ENCODE data around the gene EIF3F.

Gene EIF3F

DNA sequence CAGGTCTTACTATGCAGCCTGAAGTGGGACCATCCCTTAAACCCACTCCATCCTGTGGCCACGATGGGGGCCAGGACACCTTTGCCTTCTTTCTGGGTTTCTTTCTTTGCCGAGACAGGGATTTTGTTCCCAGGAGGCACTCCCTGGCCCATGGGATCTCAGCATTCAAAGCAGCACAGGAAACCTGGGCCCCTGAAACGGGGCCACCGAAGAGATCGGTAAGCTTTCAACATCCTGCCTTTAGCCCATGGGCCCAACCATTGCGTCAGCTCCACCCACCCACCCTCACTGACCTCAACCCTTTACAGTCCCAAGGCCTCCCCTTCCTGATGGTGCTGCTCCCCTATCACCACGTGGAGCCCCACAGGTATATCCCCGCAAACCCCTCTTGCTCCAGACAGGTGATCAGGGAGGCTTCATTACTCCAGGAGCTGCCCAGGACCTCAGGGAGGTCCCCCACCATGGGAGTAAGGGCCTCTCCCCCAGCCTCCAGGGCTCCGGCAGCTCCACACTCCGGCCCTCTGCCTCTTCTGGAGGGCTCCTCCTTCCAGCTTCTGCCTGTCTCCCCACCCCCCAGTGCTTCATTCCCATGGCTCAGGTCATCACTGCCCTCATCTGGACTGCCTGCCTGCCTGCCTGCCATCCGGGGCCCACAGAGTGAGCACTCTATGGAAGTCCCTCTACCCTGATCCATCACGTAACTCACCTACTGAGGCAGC lies 51.8 kb downstream of the EIF3F start:
- no peak for DNase-seq (ENCODE audit: low read depth in 2 of 2)

DNA sequence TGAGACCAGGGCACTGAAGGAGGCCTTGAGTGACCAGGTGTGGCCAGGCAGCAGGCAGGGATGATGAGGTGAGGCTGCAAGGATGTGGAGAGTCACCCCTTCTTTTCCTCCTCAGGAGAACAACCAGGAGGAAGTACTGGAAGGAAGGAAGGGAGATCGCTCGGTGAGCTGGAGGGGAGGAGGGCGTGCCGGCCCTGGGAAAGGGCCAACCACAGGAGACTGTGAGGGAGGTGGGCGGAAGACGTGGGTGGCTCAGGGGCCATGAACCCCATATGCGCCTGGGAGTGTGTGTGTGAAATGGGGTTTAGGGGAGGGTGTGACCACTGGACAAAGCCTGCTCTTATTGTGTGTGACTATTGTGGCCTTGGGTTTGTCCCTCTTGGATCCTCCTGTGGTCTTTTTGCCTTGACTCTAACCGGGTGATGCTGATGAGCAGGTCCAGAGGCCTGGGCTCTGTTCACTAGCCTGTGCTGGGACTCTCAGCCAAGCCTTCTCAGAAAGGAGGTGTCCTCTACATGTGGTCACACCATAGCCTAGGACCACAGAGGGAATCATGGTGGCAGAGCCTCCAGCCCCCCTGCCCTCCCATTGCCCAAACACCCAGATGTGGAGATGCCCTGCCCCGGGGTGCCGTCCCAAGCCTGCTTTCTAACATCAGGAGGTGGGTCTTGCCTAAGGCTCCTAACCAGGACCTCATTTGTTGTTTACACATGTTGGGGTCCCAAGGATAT lies 52.6 kb downstream of the EIF3F start:
- DNase-seq (ENCODE audit: low read depth in 2 of 2) = no peak

DNA sequence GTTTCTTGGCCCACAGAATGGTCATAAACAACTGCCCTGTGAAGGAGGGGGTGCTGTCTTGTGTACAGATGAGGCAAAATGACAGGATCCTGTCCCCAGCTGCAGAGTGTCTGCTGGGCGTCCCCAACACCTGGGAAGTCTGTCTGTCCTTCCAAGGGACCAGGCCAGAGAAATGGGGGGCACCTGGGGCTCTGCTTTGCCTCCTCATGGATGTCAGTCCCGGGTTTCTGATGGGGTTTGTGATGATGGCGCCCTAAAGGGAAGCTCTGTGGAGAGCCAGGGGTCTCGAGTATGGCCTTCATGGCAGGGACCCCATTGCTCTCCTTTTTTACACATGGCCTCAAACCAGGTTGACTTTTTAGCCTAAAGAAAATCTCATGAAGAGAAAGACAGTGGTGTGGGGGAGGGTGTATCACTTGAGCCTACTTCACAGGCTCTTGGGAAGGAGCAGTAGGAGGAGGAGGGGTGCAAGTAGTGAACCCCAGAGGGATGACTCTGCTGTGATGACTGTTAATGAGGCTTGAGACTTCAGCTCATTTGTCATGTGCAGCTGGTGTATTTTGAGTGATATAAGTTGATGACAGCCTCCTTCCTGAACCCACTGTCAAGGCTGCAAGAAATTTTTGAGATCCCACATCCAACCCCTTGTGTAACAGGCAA lies 53.3 kb downstream of the EIF3F start:
- DNase-seq (ENCODE audit: low read depth in 2 of 2) = no peak

DNA sequence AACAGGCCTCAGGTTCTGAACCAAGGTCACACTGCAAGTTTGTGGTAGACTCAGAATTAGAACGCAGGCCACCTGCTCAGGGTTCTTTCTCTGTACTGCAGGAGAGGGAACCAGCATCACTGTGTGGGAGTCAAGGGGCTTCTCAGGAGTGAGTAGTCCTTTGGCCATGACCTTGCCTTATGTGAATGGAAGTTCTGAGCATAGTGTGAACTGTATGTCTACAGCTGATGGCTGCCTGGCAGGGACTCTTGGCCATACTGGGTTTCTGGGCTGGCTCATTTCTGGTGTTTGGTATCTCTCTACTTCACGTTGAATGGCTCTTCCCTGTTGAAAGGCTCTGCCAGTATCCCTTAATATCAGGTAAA lies 53.8 kb downstream of the EIF3F start:
- DNase-seq (ENCODE audit: low read depth in 2 of 2) = no peak

DNA sequence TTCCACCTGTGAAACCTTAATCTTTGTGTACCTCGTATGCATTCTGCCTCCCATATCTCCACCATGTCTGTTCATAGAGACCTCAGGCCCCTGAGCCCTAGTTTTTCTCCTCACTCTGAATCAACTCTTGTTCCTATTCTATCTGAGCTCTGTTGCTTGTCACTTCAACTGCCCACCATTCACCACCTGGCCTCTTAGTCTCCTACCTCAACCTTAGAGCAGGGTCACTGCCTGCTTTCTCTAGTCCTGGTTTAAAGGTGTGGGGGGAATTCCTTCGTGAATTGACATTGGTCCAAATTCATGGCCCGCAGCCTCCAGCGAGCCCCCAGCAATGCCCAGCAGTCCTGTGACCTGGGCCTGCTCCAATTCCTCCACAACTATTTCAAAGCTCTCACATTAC lies 54.4 kb downstream of the EIF3F start:
- DNase-seq (ENCODE audit: low read depth in 2 of 2) = no peak

DNA sequence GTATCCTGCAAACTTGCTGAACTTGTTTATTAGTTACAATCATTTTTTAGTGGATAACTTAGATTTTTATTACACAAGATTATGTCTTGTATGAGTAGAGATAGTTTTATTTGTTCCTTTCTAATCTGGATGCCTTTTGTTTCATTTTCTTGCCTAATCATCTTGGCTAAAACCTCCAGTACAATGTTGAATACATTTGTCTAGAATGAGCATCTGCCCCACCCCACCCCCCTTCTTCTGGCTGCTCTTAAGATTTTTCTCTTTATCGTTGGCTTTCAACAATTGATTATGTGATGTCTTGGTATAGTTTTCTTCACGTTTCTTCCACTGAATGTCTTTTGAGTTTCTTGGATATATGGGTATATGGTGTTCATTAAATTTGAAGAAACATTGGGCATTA lies 56.6 kb downstream of the EIF3F start:
- DNase-seq (ENCODE audit: low read depth in 2 of 2) = no peak

DNA sequence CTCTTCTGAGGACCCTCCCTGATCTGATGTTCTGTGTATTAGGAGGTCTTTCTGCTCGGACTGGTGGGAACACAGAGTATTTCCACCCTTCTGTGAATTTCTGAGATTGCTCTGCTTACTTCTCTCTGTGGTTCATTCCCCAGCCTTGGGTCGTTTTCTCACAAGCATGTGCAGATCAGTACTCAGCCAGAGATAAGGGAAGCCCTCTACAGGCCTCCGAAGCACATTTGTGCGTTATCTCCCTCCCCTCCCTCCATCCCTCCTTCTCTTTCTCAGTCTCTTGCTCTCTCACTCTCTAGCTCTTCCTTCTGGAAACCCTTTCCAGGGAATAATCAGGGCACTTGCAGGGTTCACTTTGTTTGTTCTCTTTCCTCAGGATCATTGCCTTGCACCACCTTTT lies 58.7 kb downstream of the EIF3F start:
- no peak for DNase-seq (ENCODE audit: low read depth in 2 of 2)

DNA sequence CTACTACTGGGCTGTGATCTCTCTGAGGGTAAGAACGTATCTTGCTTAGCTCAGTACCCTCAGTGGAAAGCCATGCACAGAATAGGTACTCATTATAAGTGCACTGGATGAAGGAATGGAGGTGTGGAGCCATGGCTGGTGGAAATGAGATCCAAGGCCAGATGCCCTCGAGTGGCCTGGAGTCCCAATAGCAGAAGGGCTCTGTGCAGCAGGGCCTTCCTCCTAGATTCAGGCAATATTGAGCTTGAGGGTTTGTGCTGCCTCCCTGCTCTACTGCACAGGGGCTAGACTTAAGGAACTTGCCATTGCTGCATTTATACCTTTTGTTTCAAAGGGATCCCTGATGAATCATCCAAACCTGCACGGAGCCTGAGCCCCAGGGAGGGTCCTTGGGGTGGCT lies 60.2 kb downstream of the EIF3F start:
- no peak for DNase-seq (ENCODE audit: low read depth in 2 of 2)

DNA sequence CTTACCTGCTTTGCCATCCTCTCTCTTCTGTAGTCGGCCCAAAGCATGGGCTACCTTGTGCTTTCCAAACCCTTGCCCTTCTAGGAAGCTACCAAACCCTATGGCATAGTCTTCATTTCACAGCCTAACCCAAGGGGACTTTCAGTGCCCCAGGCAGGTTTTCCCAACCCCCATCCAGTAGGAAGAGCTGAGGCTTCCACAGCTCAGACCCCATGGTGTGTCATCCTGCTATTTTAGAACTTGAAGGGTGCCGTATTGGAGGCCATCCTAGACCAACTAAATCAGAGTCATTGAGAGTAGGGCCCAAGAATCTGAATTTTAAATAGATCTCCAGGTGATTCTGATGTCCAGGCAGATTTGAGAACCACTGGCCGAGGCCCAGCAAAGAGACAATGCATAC lies 61.9 kb downstream of the EIF3F start:
- no peak for DNase-seq (ENCODE audit: low read depth in 2 of 2)

Measured in stimulated activated CD8-positive, alpha-beta memory T cell treated with anti-CD3 and anti-CD28 coated beads, Interleukin-2, amount 100 ng/mL, for 1 hour (primary cell).